SU-DHL-6 (cell line): ENCODE results near the gene FASTKD3.

Experiments used
- H2AFZ ChIP-seq: fragments of 200-600 bp; sonication (generic); 2 replicates; pipeline ENCODE4 v1.6.1; 2014; ENCODE audit warnings: low read depth, mild to moderate bottlenecking, moderate library complexity, mixed read lengths, antibody characterized with exemption, low read length; ENCODE audit not compliant: severe bottlenecking
- H3F3A ChIP-seq: fragments of 200-600 bp; shearing (Covaris generic); 2 replicates; pipeline ENCODE4 v1.6.0; 2016; ENCODE audit warnings: antibody characterized with exemption, mild to moderate bottlenecking; ENCODE audit not compliant: insufficient read depth
- H3K27ac ChIP-seq: fragments of 200-600 bp; sonication (generic); 2 replicates; pipeline ENCODE4 v1.5.1; 2016; ENCODE audit warnings: low read depth, mild to moderate bottlenecking, low read length, moderate library complexity, mixed read lengths
- H3K27me3 ChIP-seq: fragments of 200-600 bp; sonication (generic), shearing (Covaris generic); 2 replicates; pipeline ENCODE4 v1.6.0; 2014; ENCODE audit warnings: mild to moderate bottlenecking, low read length
- H3K36me3 ChIP-seq: fragments of 200-600 bp; sonication (generic); 2 replicates; pipeline ENCODE4 v1.6.1; 2014; ENCODE audit warnings: mild to moderate bottlenecking, low read length, mixed read lengths
- H3K4me2 ChIP-seq: fragments of 300-600, 200-600 bp; shearing (Covaris generic), sonication (generic); 2 replicates; pipeline ENCODE4 v1.6.0; 2014; ENCODE audit warnings: low read length, low read depth, mild to moderate bottlenecking; ENCODE audit not compliant: poor library complexity, severe bottlenecking
- H3K4me3 ChIP-seq: fragments of 200-600 bp; sonication (generic); 2 replicates; pipeline ENCODE4 v1.5.1; 2014; ENCODE audit warnings: antibody characterized with exemption, low read length, mild to moderate bottlenecking, mixed read lengths; ENCODE audit not compliant: insufficient read depth, poor library complexity, severe bottlenecking
- H3K79me2 ChIP-seq: fragments of 200-600 bp; sonication (generic); 2 replicates; pipeline ENCODE4 v1.6.1; 2014; ENCODE audit warnings: mild to moderate bottlenecking, low read length, moderate library complexity; ENCODE audit not compliant: insufficient read depth
- H3K9ac ChIP-seq: fragments of 200-600 bp; sonication (generic); 2 replicates; pipeline ENCODE4 v1.7.0; 2014; ENCODE audit warnings: mild to moderate bottlenecking, low read length
- H3K9me2 ChIP-seq: fragments of 200-600 bp; sonication (generic); replicated peaks from 2 replicates; pipeline ENCODE4 v1.6.1; 2014; ENCODE audit warnings: low read length; ENCODE audit not compliant: insufficient read depth
- H3K9me3 ChIP-seq: fragments of 200-600 bp; sonication (generic); 2 replicates; pipeline ENCODE4 v1.6.1; 2014; ENCODE audit warnings: low read length, mixed read lengths; ENCODE audit not compliant: insufficient read depth
- H4K20me1 ChIP-seq: fragments of 200-600 bp; sonication (generic); 2 replicates; pipeline ENCODE4 v1.6.1; 2014; ENCODE audit warnings: low read depth, mild to moderate bottlenecking, antibody characterized with exemption, low read length, moderate library complexity, mixed read lengths
- CTCF ChIP-seq: fragments of 200-600 bp; sonication (generic); IDR thresholded peaks from one replicate; pipeline ENCODE4 v1.5.1; 2017; ENCODE audit warnings: antibody characterized with exemption, mild to moderate bottlenecking, low read length, moderate library complexity; ENCODE audit not compliant: insufficient read depth, poor library complexity, severe bottlenecking
- EZH2phosphoT487 ChIP-seq: fragments of 200-600 bp; sonication (generic), shearing (Covaris generic); conservative IDR thresholded peaks from 2 replicates; pipeline ENCODE4 v1.6.1; 2018; ENCODE audit warnings: mild to moderate bottlenecking, antibody characterized with exemption, low read length, moderate library complexity, mixed read lengths

Gene FASTKD3

DNA sequence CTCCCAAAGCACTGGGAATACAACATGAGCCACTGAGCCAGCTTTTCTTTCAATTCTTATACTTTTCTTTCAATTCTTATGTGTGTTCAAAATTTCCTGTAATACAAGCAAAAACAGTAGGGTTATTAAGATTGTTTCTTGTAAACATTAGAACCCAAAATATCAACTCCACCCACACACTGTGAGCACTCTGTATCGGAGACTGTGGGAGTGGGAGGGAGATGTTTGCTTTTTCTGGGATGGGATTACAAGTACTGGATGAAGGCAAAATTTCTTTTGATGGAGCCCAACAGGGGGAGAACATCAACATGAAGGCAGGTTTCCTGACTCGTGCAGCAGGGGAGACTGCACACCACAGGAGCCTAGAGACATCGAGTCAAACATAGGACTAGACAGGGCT is 13.2 kb downstream of the FASTKD3 start:
- H3K27ac ChIP-seq = no peak overlapping the region
- H3K9me3 ChIP-seq = no peaks in the 10 kb centered on the region
- H3F3A ChIP-seq = 0 out of 2 replicates have a peak, but pooled peaks cover 3% of the 10 kb centered on the region
- H3K4me3 ChIP-seq = no peak overlapping the region
- no peak overlapping the region for H2AFZ ChIP-seq
- peaks cover 13% of the 10 kb centered on the region; the same call in 1 of the 2 replicates for H3K36me3 ChIP-seq
- no peaks in the 10 kb centered on the region for H3K79me2 ChIP-seq
- no peaks in the 10 kb centered on the region for H4K20me1 ChIP-seq
- H3K27me3 ChIP-seq = no peaks in the 10 kb centered on the region
- H3K9ac ChIP-seq = no peak overlapping the region
- TF ChIP-seq EZH2phosphoT487 (no peak), CTCF (no peak)
- H3K4me2 ChIP-seq = no peak overlapping the region
- no peaks in the 10 kb centered on the region for H3K9me2 ChIP-seq

GRCh38 chr5:7852988-7853387 is 15.8 kb downstream of the FASTKD3 start:
- no peak overlapping the region for H2AFZ ChIP-seq
- H3K9ac ChIP-seq = no peak overlapping the region
- TF ChIP-seq EZH2phosphoT487 = no peak
- no peaks in the 10 kb centered on the region for H3K9me3 ChIP-seq
- H4K20me1 ChIP-seq = no peaks in the 10 kb centered on the region
- H3K36me3 ChIP-seq = no peaks in the 10 kb centered on the region
- no peaks in the 10 kb centered on the region for H3K27me3 ChIP-seq
- no peak overlapping the region for H3K27ac ChIP-seq
- H3K79me2 ChIP-seq = no peaks in the 10 kb centered on the region
- H3K9me2 ChIP-seq = no peaks in the 10 kb centered on the region
- H3F3A ChIP-seq = no peaks in the 10 kb centered on the region
- H3K4me3 ChIP-seq = no peak overlapping the region
- no peak overlapping the region for H3K4me2 ChIP-seq

GRCh38 chr5:7852542-7852941 is 16.3 kb downstream of the FASTKD3 start:
- Histone ChIP-seq H3K27ac (no peak overlapping the region), H3K36me3 (no peaks in the 10 kb centered on the region), H2AFZ (no peak overlapping the region), H3K79me2 (no peaks in the 10 kb centered on the region), H3K9ac (no peak overlapping the region), H4K20me1 (no peaks in the 10 kb centered on the region), H3K27me3 (no peaks in the 10 kb centered on the region), H3K4me2 (no peak overlapping the region), H3K4me3 (no peak overlapping the region), H3K9me3 (no peaks in the 10 kb centered on the region), H3F3A (no peaks in the 10 kb centered on the region), H3K9me2 (no peaks in the 10 kb centered on the region)
- TF ChIP-seq EZH2phosphoT487 (no peak), CTCF (no peak)

DNA sequence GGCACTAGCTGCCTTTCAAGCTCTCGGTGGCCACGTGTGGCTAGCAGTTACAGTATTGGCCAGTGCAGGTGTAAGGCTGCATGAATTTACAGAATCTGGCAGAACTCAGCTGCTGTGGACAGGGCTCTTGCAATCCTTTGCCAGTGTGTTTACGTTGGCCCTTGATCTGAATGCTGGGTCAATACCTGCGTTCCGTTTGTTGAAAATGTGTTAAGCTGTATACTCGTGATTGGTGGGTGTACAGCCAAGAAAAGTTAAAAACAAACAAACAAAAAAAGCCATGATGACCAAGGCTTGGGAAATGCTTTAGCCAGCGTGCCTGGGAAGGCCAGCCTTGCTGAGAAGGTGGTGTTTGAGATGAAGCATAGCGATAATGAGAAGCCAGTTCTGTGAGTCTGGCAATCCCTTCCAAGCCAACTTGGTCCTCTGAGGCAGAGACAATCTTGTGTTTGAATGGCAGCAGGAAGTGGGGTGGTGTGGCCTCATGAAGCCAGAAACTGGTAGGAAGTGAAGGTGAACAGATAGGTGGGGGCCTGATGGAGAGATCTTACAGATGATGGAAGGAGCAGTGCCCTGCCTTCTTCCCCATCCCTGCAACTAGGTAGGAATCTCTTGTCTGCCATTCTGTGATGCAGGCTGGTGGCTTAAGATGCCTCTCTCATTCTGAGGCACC is 17.1 kb downstream of the FASTKD3 start:
- no peak overlapping the region for H3K27ac ChIP-seq
- TF ChIP-seq EZH2phosphoT487 (no peak), CTCF (no peak)
- no peak overlapping the region for H3K4me2 ChIP-seq
- no peaks in the 10 kb centered on the region for H3K9me2 ChIP-seq
- no peaks in the 10 kb centered on the region for H3K27me3 ChIP-seq
- no peak overlapping the region for H3K4me3 ChIP-seq
- H3K79me2 ChIP-seq = no peaks in the 10 kb centered on the region
- no peaks in the 10 kb centered on the region for H3K9me3 ChIP-seq
- H4K20me1 ChIP-seq = no peaks in the 10 kb centered on the region
- no peak overlapping the region for H2AFZ ChIP-seq
- no peak overlapping the region for H3K9ac ChIP-seq
- no peaks in the 10 kb centered on the region for H3F3A ChIP-seq
- H3K36me3 ChIP-seq = no peaks in the 10 kb centered on the region
